HG03159 (cell line): ENCODE measurements around the gene TPBGL.

Experiments used
- ATAC-seq: cut with Tn5 transposase; IDR thresholded peaks from one replicate; pipeline ENCODE4 v1.9.1; 2021; ENCODE audit warnings: mild to moderate bottlenecking, moderate library complexity; ENCODE audit not compliant: unreplicated experiment

Gene TPBGL, protein sequence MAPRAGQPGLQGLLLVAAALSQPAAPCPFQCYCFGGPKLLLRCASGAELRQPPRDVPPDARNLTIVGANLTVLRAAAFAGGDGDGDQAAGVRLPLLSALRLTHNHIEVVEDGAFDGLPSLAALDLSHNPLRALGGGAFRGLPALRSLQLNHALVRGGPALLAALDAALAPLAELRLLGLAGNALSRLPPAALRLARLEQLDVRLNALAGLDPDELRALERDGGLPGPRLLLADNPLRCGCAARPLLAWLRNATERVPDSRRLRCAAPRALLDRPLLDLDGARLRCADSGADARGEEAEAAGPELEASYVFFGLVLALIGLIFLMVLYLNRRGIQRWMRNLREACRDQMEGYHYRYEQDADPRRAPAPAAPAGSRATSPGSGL

DNA sequence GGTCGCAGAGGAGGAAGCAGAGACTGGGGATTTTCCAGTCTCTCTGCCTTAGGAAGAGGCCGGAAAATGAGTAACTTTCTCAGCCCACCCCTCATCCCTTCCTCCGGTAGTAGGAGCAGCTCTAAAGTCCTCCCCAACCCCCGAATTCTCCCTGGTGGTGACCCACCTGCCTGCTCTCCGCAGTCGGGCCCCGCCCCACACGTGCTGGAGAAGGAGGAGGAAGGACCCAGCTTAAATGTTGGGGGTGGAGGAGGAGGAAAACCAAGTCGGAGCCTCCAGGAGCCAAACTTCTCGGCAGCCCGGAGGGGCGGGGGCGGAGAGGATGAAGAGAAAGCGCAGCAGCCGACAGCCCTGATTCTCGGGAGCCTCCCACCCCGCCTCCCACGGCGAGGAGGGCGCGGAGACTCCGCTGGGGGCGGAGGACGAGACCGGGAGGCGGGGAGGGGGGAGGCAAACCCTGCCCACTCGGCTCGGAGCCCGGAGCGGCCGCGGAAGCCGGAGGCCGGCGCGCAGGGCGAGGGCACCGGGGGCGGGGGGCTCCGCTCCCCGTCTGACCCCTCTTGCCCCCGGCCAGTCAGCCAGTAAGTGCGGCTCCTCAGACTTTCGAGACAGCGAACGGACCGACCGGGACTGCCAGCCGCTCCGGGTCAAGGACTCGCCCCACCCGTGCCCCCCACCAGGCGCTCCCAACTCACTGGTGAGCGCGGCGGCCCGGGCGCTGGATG lies at the start of gene TPBGL:
TSS of gene TPBGL (plus strand) at position 464 of the 725 bp plus-strand sequence. CDS start 276 bp downstream, outside the sequence.
- ATAC-seq = no peak

- ATAC-seq = no peak
Observed at GRCh38 chr11:75191330-75191717, 49.2 kb upstream of the TPBGL start.

GRCh38 chr11:75193271-75193670 lies 47.3 kb upstream of the TPBGL start:
- no peak for ATAC-seq

- no peak for ATAC-seq
Observed at GRCh38 chr11:75193711-75194110, 46.9 kb upstream of the TPBGL start.

DNA sequence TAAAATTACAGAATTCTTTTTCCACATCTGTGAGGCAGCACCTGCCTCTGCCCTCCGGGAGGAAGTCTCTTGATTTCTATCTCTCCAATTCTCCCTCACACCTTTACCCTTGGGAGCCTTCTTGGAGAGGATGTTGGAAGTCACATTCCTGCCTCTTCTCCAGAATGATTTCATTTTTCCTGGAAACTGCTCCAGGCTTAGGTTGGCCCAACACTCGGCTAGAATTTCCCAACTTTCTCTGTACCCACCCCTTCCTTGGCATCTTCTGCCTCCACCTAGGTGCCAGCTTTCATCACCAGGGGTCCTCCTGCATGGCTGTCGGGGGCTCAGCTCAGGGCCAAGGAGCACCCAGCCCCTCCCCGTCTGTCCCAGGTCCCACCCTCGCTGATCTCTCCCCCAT lies 46.4 kb upstream of the TPBGL start:
- ATAC-seq = no peak

DNA sequence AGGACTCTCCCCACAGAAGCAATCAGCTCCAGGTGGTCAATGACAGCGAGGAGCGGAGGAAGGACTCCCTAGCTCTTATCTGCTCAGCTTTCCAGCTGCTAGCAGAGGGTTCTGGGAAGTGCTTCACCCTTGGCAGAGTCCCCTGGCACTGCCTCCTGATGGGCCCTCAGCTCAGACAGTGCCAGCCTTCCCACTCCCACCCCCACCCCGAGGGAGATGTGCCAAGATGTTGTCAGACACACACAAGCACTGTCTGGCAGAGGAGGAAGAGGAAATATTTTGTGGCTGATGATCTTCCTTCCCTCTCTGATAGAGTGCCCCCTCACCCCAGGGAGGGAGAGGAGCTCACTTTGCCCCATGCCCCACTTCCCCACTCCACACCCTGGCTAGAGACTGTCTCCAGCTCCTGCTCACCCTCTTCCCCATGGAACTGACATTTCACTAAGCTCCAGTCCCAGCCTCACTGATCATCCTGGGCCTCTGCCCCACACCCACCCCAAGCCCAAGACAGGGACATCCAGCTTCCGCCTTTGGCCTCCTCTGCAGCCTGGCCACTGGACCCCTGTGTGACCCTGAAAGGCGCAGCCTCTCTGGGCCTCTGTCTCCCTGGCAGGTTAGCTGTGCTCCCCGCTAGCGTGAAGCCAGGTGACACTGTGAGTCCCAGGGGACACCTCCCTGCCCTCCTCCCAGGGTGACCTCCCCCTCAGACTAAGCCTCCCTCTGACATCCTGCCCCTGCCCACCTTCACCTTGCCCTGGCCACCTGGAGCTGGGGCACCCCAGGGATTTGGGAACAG lies 45.2 kb upstream of the TPBGL start:
- no peak for ATAC-seq

GRCh38 chr11:75196426-75196825 lies 44.1 kb upstream of the TPBGL start:
- ATAC-seq = no peak

DNA sequence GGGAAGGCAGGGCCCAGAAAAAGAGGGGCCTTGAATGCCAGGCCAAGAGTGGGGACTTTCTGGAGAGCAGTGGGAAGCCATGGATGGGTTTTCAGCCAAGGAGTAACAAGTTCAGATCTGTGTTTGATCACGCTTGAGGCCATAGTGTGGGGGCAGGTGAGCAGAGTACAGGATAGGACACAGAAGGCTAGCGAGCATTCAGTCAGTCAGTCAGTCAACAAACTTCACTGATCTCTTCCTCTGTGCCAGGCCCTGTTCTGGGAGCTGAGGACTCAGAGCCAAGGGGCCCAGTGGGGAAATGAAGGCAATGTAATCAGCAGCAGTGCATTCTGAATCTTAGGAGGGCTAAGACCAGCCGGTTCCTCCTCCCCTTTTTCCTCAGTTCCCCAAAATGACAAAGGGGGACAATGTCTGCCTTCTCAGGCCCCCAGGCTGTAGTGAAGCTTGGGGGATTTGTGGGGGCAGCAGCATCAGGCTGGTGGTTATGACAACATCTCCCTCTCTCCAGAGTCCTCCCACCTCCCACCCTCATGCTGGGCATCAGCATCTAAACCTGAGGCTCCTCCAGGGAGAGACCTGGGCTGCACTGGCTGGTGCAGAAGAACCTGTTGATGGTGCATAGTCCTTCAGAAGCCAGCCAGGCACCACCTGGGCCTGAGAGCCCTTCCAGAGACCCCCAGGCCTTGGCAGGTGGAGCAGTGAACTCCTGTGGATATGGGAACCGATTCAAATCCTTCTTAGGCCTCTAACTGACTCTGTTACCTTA lies 42.9 kb upstream of the TPBGL start:
- ATAC-seq = no peak

DNA sequence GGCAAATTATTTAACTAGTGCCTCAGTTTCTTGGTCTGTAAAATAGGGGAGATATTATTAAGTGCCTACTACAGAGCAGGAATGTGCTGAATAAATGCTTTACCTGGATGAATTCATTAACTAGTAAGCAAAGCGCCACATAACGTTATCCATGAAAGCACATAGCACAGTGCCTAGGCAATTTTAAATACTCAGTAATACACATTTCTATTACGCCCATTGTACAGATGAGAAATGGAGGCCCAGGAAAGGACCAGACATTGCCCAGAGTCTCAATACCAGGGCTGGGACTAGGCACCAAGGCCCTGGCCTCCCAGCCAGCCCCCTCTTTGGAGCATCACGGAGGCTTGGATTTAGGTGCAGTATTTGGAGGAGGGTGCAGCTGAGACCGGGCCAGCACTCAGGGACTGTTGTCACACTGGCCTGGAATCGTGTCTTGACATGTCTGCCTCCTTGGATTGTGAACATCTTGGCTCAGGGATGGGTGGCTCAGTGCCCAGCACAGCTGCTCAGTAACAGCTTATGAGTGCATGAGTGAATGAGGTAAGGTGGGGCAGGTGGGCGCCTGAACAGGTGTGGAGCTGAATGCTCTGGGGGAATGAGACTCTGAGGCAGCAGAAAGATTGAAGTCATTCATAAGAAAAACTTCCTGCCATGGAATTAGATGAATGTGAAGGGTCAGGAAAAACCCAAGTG lies 42.1 kb upstream of the TPBGL start:
- no peak for ATAC-seq

- no peak for ATAC-seq
Observed at GRCh38 chr11:75199412-75199955, 41.1 kb upstream of the TPBGL start.

DNA sequence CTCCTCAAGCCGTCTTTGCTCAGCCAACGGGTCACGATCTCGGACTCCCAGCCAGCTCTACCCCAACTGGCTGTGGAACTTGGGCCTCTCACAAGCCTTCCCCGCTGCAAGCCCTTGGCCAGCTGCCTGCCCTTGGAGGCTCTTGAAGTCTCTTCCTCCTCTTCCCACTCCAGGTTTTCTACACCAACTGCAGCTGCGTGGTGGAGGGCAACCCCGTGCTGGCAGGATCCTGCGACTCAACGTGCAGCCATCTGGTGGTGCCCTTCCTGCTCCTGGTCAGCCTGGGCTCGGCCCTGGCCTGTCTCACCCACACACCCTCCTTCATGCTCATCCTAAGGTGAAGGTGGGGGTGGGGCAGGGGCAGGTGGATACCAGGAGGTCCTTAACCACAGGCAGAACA lies 40.5 kb upstream of the TPBGL start:
- ATAC-seq = no peak

- no peak for ATAC-seq
Observed at GRCh38 chr11:75200531-75200930, 40.0 kb upstream of the TPBGL start.

- ATAC-seq = no peak
Observed at GRCh38 chr11:75201771-75202170, 38.8 kb upstream of the TPBGL start.

DNA sequence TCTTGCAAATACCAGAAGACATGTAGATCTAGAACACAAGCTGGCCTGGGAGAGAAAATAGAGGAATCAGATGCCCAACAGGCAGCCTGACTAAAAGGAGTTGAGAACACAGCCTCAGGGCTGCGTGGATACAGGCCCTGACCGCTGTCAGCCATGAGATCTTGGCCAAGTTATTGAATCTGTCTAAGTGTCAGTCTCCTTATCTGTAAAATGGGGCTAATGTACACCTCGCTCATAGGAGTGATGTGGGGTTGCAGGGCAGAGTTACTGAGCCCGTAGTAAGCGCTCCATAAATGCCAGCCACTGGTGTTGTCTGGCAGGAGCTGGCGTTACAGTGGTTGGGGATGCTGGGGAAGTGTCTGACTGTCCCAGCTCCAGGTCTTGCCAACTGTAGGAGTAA lies 38.4 kb upstream of the TPBGL start:
- ATAC-seq = no peak

- ATAC-seq = no peak
Observed at GRCh38 chr11:75203138-75203537, 37.4 kb upstream of the TPBGL start.

GRCh38 chr11:75203641-75204011 lies 36.9 kb upstream of the TPBGL start:
- no peak for ATAC-seq

GRCh38 chr11:75204012-75204674 lies 36.4 kb upstream of the TPBGL start:
- no peak for ATAC-seq

DNA sequence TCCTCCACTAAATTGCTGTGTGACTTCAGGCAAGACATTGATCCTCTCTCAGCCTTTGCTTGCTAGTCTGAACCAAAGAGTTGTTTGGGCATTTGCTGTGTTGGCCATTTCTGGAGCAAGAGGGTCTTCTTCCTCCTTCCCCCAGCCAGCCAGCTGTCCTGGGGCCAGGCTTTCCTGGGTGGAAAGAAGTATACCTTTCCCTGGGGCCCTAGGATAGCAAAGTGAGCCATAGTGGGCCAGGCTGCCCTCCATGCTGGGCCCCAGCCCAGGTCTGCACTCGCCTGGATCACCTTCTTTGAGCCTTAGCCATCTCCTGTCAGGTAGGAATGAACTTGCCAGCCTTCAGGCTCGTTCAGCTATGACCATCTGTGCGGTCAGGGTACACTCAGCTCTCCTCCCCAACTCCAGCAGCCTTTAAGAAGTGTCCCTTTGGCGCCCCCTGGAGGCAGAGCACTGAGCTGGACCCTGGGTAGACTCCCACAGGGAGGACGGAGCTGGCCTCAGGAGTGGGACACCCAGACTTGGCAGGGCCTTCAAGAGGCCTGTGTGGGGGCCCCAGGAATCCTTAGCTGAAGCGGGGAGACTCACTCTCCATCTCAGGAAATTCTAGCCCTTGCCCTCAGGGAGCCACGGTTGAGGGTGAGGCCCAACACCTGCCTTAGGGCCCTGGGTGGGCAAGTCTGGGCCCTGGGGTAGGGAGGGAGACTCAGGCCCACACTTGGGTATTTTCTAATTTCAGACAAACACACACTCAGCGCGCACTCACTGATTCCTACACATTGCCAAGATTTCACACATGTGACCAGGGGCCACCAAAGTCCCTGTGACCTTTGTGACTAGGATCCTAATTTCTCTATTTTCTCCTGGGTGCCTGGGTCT lies 35.6 kb upstream of the TPBGL start:
- no peak for ATAC-seq
